Esophagus squamous epithelium (tissue), 4 donors: ENCODE results near the gene RAPGEF3.

Experiments
- POLR2A ChIP-seq, 4 donors: fragments of 450-650 bp; IDR thresholded peaks; one replicate each; pipeline ENCODE4 v1.6.1; 2017; ENCODE audit warnings: antibody characterized with exemption in 4 of 4, mild to moderate bottlenecking in 4 of 4, moderate library complexity in 3 of 4
- TF ChIP-seq, protein P1 (sequence below), 6 experiments: fragments of 450-650 bp in 4 of 6; fragments of 200-600 bp in 2 of 6; sonication (generic) in 2 of 6; IDR thresholded peaks; one replicate each; pipeline ENCODE4 v1.5.1; 2016 to 2019; ENCODE audit warnings: antibody characterized with exemption in 6 of 6, mild to moderate bottlenecking in 4 of 6, moderate library complexity in 4 of 6

- TF ChIP-seq, protein P1, sequence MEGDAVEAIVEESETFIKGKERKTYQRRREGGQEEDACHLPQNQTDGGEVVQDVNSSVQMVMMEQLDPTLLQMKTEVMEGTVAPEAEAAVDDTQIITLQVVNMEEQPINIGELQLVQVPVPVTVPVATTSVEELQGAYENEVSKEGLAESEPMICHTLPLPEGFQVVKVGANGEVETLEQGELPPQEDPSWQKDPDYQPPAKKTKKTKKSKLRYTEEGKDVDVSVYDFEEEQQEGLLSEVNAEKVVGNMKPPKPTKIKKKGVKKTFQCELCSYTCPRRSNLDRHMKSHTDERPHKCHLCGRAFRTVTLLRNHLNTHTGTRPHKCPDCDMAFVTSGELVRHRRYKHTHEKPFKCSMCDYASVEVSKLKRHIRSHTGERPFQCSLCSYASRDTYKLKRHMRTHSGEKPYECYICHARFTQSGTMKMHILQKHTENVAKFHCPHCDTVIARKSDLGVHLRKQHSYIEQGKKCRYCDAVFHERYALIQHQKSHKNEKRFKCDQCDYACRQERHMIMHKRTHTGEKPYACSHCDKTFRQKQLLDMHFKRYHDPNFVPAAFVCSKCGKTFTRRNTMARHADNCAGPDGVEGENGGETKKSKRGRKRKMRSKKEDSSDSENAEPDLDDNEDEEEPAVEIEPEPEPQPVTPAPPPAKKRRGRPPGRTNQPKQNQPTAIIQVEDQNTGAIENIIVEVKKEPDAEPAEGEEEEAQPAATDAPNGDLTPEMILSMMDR (IDR thresholded peaks at IDR 0.05): no peak
- TF ChIP-seq POLR2A (IDR thresholded peaks at IDR 0.05): no peak
These were observed 30.5 kb upstream of the RAPGEF3 start for GRCh38 chr12:47789141-47789540.
